HG03280 (cell line): ENCODE data around the gene SAP25.
"Not testable (repeated sequence)": the region's sequence is repeated elsewhere in the genome, so short reads cannot be mapped to it uniquely, and the experiment has no call there.

Source experiments
- ATAC-seq: cut with Tn5 transposase; IDR thresholded peaks from one replicate; pipeline ENCODE4 v1.9.1; 2021; ENCODE audit warnings: mild to moderate bottlenecking, moderate library complexity; ENCODE audit not compliant: unreplicated experiment

Gene SAP25

GRCh38 chr7:100562195-100563099, 11.3 kb downstream of the SAP25 start:
- no peak for ATAC-seq

DNA sequence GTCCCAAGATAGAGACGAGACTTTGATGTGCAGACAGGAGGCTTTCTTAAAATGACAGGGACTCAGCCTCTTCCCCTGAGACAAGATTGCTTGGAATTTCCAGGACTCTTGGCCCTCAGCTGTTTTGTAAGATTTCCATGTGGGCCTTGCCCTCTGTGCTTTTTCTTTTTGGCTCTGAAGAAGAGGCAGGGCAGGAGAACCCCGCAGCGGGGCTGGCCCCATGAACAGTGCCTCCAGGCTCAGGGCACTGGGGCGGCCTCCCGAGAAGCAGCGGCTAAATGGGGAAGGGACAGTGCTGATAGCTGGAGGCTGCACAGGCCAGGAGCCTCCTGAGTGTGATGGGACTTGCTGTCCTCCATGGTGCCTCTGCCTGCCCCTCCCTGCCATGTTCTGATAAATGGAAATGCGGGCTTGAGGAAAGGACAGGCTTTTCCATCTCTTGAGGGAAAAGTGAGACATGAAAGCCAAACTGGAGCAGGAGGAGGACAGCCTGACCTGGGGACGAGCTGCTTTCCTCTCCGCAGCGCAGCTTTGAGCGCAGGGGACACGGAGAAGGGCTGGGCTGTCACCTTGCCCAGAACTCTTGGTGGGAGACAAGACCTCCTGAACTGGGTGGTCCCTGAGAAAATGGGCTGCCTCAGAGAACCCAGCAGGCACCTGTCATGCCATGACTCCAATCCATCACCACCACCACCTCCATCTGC, 12.1 kb downstream of the SAP25 start:
- ATAC-seq: no peak

GRCh38 chr7:100559127-100559526, 14.6 kb downstream of the SAP25 start:
- ATAC-seq: no peak

DNA sequence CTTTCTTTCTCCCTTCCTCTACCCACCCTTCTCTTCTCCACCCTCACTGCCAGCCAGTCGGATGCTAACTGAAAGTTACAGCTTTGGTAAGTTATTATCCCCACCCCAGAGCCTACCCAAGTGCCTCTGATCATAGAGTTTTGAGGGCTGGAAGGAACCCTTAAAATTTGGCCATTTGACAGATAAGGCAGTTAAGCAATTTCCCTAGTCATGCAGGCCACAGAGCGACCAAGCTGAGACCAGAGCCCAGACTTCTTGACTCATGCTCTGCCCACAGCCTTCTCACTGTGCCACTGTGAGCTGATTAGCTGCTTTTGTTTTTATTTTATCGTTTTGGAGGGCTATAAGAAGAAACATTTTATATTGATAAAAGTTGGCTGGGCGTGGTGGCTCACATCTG, 17.2 kb downstream of the SAP25 start:
- ATAC-seq: no peak

DNA sequence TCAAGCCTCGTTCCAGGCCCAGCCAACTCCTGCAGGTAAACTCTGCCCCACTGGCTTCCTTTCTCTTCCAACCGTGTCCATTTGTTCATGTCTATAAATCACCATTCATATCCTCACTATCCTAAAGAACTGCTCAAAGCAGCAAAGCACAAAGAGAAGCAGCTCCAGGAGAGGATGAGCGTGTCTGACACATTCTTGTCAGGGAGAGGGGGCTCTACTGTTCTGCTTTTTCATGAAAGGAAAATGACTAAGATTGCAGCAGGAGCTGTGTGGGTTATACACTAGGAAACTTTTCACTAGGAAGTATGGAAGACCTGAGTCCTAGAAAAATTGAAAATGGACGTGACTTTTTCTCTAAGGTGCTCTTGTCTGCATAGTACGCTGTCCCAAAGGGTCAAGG, 18.0 kb downstream of the SAP25 start:
- ATAC-seq: no peak

DNA sequence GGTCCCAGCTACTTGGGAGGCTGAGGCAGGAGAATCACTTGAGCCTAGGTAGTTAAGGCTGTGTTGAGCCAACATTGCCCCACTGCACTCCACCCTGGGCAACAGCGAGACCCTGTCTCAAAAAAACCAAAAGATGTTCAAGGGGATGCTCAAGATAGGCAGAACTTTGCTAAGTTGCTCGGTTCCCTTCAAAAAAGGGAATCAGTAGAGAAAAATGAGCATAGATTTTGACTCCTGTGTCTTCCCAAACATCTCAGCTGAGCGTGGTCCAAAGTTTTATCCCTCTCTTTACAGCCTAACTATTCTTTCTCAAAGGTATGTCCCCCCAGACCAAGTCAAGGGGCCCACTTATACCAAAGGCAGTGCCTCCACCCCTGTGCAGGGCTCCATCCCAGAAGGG, 20.7 kb downstream of the SAP25 start:
- ATAC-seq: no peak

GRCh38 chr7:100552532-100552931, 21.2 kb downstream of the SAP25 start:
- ATAC-seq: no peak

DNA sequence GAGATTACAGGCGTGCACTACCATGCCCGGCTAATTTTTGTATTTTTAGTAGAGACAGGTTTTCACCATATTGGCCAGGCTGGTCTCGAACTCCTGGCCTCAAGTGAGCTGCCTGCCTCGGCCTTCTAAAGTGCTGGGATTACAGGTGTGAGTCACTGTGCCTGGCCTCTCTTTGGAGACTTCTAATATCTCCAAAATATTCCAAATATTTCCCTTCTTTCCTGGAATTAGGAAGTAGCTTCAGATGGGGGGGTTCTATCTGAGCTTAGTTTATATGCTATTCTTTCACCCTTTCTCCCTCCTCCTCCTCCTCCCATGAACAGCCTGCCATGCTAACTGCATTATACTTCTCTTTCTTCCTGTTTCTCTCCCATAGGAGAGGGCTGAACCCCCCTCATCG, 25.3 kb downstream of the SAP25 start:
- not testable (repeated sequence) for ATAC-seq

DNA sequence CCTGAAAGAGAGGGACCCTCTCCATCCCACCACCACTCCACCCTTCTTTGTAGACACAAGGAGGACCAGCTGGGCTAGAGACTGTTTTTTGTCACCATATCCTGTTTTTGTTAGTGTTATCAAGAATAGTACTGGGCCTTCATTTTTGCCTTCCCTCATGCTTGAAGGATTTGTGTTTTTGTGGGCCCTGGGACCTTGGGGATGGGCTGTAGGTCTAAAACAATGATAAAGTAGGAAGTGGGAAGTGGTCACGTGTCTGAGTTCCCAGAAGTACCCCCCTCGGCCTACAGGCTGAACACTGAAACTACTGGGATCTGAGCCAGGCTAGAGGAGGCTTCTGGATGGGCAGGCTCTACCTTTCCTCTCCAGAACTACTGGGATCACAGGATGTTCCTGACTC, 25.8 kb downstream of the SAP25 start:
- no peak for ATAC-seq

GRCh38 chr7:100546926-100547800, 26.5 kb downstream of the SAP25 start:
- no peak for ATAC-seq

GRCh38 chr7:100546129-100546925, 27.4 kb downstream of the SAP25 start:
- no peak for ATAC-seq

GRCh38 chr7:100545360-100546128, 28.2 kb downstream of the SAP25 start:
- ATAC-seq: no peak

DNA sequence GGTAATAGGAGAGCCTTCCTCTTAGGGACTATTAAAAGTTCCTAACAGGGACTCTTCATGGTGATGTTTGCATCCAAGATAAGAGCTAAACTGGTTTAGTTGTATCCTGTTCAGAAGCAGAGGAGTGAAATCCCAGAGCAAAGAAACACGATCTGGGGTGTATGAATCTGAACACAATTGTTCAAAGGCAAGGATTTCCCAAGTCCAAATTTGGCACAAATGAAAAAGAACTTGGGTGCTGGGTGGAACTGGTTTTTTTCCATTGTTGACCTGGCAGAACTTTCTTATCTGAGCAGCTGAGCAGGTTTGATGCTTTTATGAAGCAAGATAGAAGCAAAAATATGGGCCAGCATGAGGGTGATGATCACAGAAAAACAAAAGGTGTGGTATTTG, 28.7 kb downstream of the SAP25 start:
- no peak for ATAC-seq

- ATAC-seq: no peak
Observed at GRCh38 chr7:100544386-100544785, 29.3 kb downstream of the SAP25 start.

- ATAC-seq: no peak
Observed at GRCh38 chr7:100543586-100543985, 30.1 kb downstream of the SAP25 start.

DNA sequence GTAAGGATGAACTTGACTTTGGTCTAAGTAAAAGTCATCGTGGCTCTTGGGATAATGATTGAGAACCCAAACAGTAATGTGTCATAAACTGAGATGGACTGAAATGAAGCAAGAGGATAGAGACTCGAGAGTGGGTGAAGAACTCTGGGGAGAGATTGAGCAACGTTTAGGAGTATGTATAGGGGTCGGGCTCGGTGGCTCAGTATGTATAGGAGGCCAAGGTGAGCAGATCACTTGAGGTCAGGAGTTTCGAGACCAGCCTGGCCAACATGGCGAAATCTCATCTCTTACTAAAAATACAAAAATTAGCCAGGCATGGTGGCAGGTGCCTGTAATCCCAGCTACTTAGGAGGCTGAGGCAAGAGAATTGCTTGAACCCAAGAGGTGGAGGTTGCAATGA, 32.4 kb downstream of the SAP25 start:
- not testable (repeated sequence) for ATAC-seq

GRCh38 chr7:100540073-100540723, 33.5 kb downstream of the SAP25 start:
- ATAC-seq: no peak

DNA sequence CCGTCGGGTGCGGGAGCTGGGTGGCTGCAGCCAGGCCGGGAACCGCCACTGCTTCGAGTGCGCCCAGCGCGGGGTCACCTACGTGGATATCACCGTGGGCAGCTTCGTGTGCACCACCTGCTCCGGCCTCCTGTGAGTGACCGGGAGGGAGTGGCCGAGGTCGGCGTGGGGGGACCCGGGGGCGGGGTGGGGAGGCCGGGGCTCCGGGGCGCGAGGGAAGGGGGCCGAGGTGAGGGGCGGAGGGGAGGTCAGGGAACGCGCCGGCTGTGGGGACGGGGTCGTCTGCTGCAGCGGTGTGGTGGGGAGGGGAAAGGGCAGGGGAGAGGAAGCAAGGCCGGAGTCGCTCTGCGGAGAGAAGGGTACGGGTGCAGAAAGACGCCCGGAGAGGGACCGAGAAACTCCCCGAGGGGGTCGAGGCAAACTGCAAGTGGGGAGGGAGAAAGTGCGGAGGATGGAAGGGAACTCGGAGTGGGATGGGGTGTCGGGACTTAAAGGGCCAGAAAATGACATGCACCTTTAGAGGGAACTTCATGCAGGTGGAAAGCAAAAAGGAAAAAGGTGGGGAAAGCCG, 34.2 kb downstream of the SAP25 start:
- ATAC-seq: no peak
